ENCODE data around the gene FARP1. TPM values are rescaled to one million over a fixed set of nuclear protein-coding genes. Genes with fewer than 3 reads are reported as not detected.

Gene FARP1
- total RNA-seq, 1 donor from 2014 or later: 128 TPM

- peak overlapping the region; percentile 56 for H3K9ac ChIP-seq (ENCODE audit: low read length)
- H3K4me1 ChIP-seq (ENCODE audit: insufficient read depth, low read length): peaks cover 46% of the 10 kb centered on the region
- no peaks in the 10 kb centered on the region for H3K9me3 Mint-ChIP-seq (ENCODE audit: unreplicated experiment)
- H3K4me2 ChIP-seq (ENCODE audit: low read length): peak overlapping the region; percentile 75
- H3K27ac ChIP-seq (ENCODE audit: low read depth, low read length): peak overlapping the region; percentile 82
- DNase-seq (ENCODE audit: low read depth) (peak; percentile 94), FAIRE-seq (peak; percentile 95)
- peak overlapping the region; percentile 100 for H3K27ac Mint-ChIP-seq (ENCODE audit: unreplicated experiment)
- H3K79me2 ChIP-seq (ENCODE audit: insufficient read depth, low read length): peaks cover 63% of the 10 kb centered on the region
- H3K27me3 ChIP-seq (ENCODE audit: insufficient read depth, low read length): no peaks in the 10 kb centered on the region
- H3K36me3 ChIP-seq (ENCODE audit: insufficient read depth, low read length): peaks cover 7% of the 10 kb centered on the region
- no peak overlapping the region for H2AFZ ChIP-seq (ENCODE audit: low read depth, low read length)
- H3K4me3 ChIP-seq (ENCODE audit: insufficient read depth, low read depth, low read length): no peak overlapping the region
- H3K27me3 Mint-ChIP-seq (ENCODE audit: low read depth, unreplicated experiment): no peaks in the 10 kb centered on the region
- H3K9me3 ChIP-seq (ENCODE audit: insufficient read depth, low read depth, low read length): no peaks in the 10 kb centered on the region
- H3K4me1 Mint-ChIP-seq (ENCODE audit: low read depth, unreplicated experiment): peaks cover 53% of the 10 kb centered on the region
- H4K20me1 ChIP-seq (ENCODE audit: insufficient read depth, low read length): no peaks in the 10 kb centered on the region
- peak overlapping the region; percentile 76 for H3K4me3 Mint-ChIP-seq (ENCODE audit: unreplicated experiment)
- no peak for TF ChIP-seq CTCF (IDR thresholded peaks at IDR 0.05; ENCODE audit: insufficient read depth, low read depth, low read length)
- no peak for TF ChIP-seq EZH2 (IDR thresholded peaks at IDR 0.05; ENCODE audit: insufficient read depth, low read length)
- H3K36me3 Mint-ChIP-seq (ENCODE audit: low read depth, unreplicated experiment): peaks cover 19% of the 10 kb centered on the region
Observed at GRCh38 chr13:98476538-98476966, 333.7 kb downstream of the FARP1 start.

GRCh38 chr13:98478189-98479129, 335.6 kb downstream of the FARP1 start:
- Histone ChIP-seq H3K79me2 (ENCODE audit: insufficient read depth, low read length) (peaks cover 70% of the 10 kb centered on the region), H3K9me3 (ENCODE audit: insufficient read depth, low read depth, low read length) (no peaks in the 10 kb centered on the region), H2AFZ (ENCODE audit: low read depth, low read length) (no peak overlapping the region), H3K27me3 (ENCODE audit: insufficient read depth, low read length) (no peaks in the 10 kb centered on the region), H4K20me1 (ENCODE audit: insufficient read depth, low read length) (peaks cover under 1% of the 10 kb centered on the region), H3K9ac (ENCODE audit: low read length) (peak overlapping the region; percentile 12), H3K27ac (ENCODE audit: low read depth, low read length) (peak overlapping the region; percentile 44), H3K36me3 (ENCODE audit: insufficient read depth, low read length) (no peaks in the 10 kb centered on the region), H3K4me3 (ENCODE audit: insufficient read depth, low read depth, low read length) (peak overlapping the region; percentile 21), H3K4me2 (ENCODE audit: low read length) (peak overlapping the region; percentile 53), H3K4me1 (ENCODE audit: insufficient read depth, low read length) (peaks cover 63% of the 10 kb centered on the region)
- H3K27me3 Mint-ChIP-seq (ENCODE audit: low read depth, unreplicated experiment): no peaks in the 10 kb centered on the region
- peaks cover 4% of the 10 kb centered on the region for H3K36me3 Mint-ChIP-seq (ENCODE audit: low read depth, unreplicated experiment)
- FAIRE-seq: no peak
- peak; percentile 84 for DNase-seq (ENCODE audit: low read depth)
- peak overlapping the region; percentile 85 for H3K27ac Mint-ChIP-seq (ENCODE audit: unreplicated experiment)
- H3K9me3 Mint-ChIP-seq (ENCODE audit: unreplicated experiment): no peaks in the 10 kb centered on the region
- H3K4me3 Mint-ChIP-seq (ENCODE audit: unreplicated experiment): peak overlapping the region; percentile 66
- no peak for TF ChIP-seq CTCF (IDR thresholded peaks at IDR 0.05; ENCODE audit: insufficient read depth, low read depth, low read length)
- TF ChIP-seq EZH2 (IDR thresholded peaks at IDR 0.05; ENCODE audit: insufficient read depth, low read length): no peak
- H3K4me1 Mint-ChIP-seq (ENCODE audit: low read depth, unreplicated experiment): peaks cover 59% of the 10 kb centered on the region

Data from astrocyte (in vitro differentiated cells and primary cell).